Ectodermal cell (in vitro differentiated cells): ENCODE results near the gene DACT2.
"Not testable (repeated sequence)": the region's sequence is repeated elsewhere in the genome, so short reads cannot be mapped to it uniquely, and the experiment has no call there.

Experiments
- H3K27ac ChIP-seq: 2 replicates; pipeline ENCODE4 v1.7.0; 2013; ENCODE audit warnings: mild to moderate bottlenecking, low read depth, low read length; ENCODE audit not compliant: insufficient read depth, poor library complexity, severe bottlenecking
- H3K27me3 ChIP-seq: 2 replicates; pipeline ENCODE4 v1.7.0; 2013; ENCODE audit warnings: mild to moderate bottlenecking, low read length; ENCODE audit not compliant: insufficient read depth, control insufficient read depth, poor library complexity, severe bottlenecking
- H3K36me3 ChIP-seq: one replicate; pipeline ENCODE4 v1.7.0; 2013; ENCODE audit warnings: low read length; ENCODE audit not compliant: control insufficient read depth, insufficient read depth
- H3K4me1 ChIP-seq: one replicate; pipeline ENCODE4 v1.7.0; 2013; ENCODE audit warnings: low read length; ENCODE audit not compliant: control insufficient read depth, insufficient read depth
- H3K4me3 ChIP-seq: 2 replicates; pipeline ENCODE4 v1.7.0; 2013; ENCODE audit warnings: low read depth, low read length, control low read depth; ENCODE audit not compliant: insufficient read depth
- H3K9me3 ChIP-seq: 2 replicates; pipeline ENCODE4 v1.7.0; 2013; ENCODE audit warnings: mild to moderate bottlenecking, low read length, moderate library complexity; ENCODE audit not compliant: control insufficient read depth
- WGBS, 2 experiments: methylation state at CpG; one replicate each; pipeline ENCODE4 v1.1.7; 2013; ENCODE audit warnings: missing lambda C conversion rate in 2 of 2; 5-methylcytosine and 5-hydroxymethylcytosine counted together

The DACT2 gene

GRCh38 chr6:168362276-168362990 lies 42.9 kb upstream of the DACT2 start:
- no peaks in the 10 kb centered on the region for H3K36me3 ChIP-seq
- peaks cover 6% of the 10 kb centered on the region for H3K4me1 ChIP-seq
- H3K27me3 ChIP-seq: no peaks in the 10 kb centered on the region
- no peaks in the 10 kb centered on the region for H3K9me3 ChIP-seq
- 95 to 97% methylated on average over 10 of the region's 10 CpGs for WGBS, 2 experiments
- H3K27ac ChIP-seq: no peak overlapping the region
- H3K4me3 ChIP-seq: no peak overlapping the region

DNA sequence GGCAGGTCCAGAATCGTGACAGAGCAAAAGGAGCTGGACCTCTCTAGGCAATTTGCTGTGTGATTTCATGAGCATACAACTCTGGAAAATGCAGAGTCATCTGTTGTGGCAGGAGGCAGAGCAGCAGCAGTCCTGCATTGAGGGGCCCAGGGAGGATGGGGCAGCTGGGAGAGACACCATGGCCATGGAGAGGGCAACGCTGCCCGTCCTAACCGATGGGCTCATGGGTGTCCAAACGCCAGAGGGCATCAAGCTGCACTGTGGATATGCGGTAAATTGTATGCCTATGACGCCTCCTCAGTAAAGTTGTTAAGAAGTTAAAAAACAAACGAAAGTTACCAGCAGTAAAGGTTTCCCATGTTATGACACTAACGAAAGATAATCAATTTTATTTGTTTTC lies 42.2 kb upstream of the DACT2 start:
- H3K27me3 ChIP-seq: no peaks in the 10 kb centered on the region
- WGBS, 2 experiments: 94 to 96% methylated on average over 9 of the region's 9 CpGs
- H3K4me3 ChIP-seq: no peak overlapping the region
- peaks cover 6% of the 10 kb centered on the region for H3K4me1 ChIP-seq
- H3K9me3 ChIP-seq: no peaks in the 10 kb centered on the region
- H3K27ac ChIP-seq: no peak overlapping the region
- H3K36me3 ChIP-seq: no peaks in the 10 kb centered on the region

GRCh38 chr6:168359794-168360193 lies 40.2 kb upstream of the DACT2 start:
- H3K27ac ChIP-seq: no peak overlapping the region
- 86 to 89% methylated on average over 14 of the region's 14 CpGs for WGBS, 2 experiments
- no peaks in the 10 kb centered on the region for H3K27me3 ChIP-seq

DNA sequence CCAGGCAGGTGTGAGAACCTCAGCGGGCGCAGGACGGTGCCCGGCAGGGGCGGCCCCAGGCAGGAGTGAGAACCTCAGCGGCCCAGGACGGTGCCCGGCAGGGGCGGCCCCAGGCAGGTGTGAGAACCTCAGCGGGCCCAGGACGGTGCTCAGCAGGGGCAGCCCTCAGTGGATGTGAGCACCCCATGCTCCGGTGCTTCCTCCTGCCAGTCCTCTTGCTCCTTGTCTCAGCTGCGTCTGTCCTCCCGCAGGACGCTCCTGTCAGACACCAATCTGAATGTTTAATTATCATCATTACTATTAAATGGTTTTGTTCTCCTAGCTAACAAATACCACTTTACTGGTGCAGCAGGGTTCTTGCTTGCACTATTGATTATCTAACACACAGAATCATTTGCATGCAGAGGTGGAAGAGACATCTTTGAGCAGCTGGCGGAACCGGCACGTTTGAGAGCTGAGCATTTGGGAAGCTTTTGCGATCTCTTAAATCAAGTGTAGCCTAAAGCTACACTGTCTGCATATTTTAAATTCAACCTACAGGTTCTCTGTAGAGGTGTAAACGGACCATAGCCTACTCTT lies 39.4 kb upstream of the DACT2 start:
- WGBS, 2 experiments: 94% methylated on average over 15 of the region's 20 CpGs
- H3K4me1 ChIP-seq: peaks cover 2% of the 10 kb centered on the region
- no peak overlapping the region for H3K4me3 ChIP-seq
- H3K27ac ChIP-seq: no peak overlapping the region
- H3K27me3 ChIP-seq: no peaks in the 10 kb centered on the region
- H3K36me3 ChIP-seq: no peaks in the 10 kb centered on the region
- no peaks in the 10 kb centered on the region for H3K9me3 ChIP-seq

More at GRCh38 chr6:168359794-168360193, 40.2 kb upstream of the DACT2 start:
- Histone ChIP-seq H3K9me3 (no peaks in the 10 kb centered on the region), H3K36me3 (no peaks in the 10 kb centered on the region), H3K4me3 (no peak overlapping the region), H3K4me1 (peaks cover 6% of the 10 kb centered on the region)

DNA sequence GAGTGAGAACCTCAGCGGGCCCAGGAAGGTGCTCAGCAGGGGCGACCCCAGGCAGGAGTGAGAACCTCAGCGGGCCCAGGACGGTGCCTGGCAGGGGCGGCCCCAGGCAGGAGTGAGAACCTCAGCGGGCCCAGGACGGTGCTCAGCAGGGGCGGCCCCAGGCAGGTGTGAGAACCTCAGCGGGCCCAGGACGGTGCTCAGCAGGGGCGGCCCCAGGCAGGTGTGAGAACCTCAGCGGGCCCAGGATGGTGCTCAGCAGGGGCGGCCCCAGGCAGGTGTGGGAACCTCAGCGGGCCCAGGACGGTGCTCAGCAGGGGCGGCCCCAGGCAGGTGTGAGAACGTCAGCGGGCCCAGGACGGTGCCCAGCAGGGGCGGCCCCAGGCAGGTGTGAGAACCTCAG lies 37.3 kb upstream of the DACT2 start:
- H3K27ac ChIP-seq, H3K4me3 ChIP-seq, H3K9me3 ChIP-seq, H3K4me1 ChIP-seq, H3K27me3 ChIP-seq, H3K36me3 ChIP-seq: not testable (repeated sequence)
- WGBS, 2 experiments: 90 to 97% methylated on average over 15 to 19 of the region's 20 CpGs

DNA sequence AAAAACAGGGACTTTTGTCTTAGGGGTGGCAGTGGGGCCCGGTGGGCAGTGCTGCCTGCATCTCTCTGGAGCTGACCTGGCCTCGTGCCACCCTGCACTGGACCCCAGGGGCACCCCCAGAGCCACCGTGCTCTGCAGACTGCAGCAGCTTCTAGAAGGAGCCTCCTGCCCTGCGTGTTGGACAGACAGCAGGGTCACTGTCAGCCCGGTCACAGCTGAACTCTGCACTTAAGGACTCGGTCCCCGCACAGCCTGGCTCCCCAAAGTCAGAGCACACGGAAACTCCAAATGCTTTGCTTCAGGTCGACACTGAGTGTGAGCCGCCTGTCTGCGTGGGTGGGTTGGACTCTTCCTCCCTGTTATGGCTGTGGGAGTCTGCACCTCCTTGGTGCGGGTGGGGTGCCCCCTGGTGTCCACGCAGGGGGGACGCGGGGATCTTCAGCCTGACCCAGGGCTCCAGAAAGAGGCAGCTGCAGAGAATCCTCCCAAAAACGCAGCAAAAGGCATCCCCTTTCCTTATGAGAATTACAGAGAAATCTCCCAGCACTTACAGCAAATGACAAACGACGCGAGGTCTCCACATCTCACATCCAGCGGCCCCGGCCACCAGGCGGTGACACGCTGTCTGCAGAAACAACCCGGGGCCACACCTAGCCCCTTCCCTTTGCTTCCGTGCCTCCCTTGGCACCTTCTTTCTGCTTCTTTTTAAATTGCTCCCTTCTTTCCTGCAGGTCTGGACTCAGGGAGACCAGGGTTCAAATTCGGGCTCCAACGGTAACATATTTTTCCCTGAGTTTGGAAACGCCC lies 36.3 kb upstream of the DACT2 start:
- Histone ChIP-seq H3K4me1 (no peaks in the 10 kb centered on the region), H3K4me3 (no peak overlapping the region), H3K27ac (no peak overlapping the region), H3K27me3 (no peaks in the 10 kb centered on the region), H3K36me3 (no peaks in the 10 kb centered on the region), H3K9me3 (no peaks in the 10 kb centered on the region)
- WGBS, 2 experiments: 63 to 64% methylated on average over 28 of the region's 28 CpGs

DNA sequence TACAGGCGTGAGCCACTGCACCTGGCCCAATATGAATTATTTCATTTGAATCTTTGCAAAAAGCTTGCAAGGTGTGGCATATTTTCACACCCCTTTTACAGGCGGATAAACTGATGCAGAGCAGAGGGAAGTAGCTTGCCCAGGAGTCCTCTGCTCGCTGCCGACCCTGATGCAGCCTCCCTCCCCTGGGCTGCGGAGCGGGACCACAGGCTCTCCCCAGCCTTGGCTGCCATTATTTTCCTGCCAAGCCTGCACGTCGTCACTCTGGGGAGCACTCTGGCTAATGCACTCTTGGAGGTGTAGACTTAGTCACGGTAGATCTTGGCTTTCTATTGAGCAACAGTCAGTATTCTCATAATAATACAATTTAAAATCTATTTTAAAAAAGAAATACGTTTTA lies 34.8 kb upstream of the DACT2 start:
- H3K27me3 ChIP-seq: no peaks in the 10 kb centered on the region
- no peaks in the 10 kb centered on the region for H3K9me3 ChIP-seq
- H3K4me3 ChIP-seq: no peak overlapping the region
- H3K36me3 ChIP-seq: no peaks in the 10 kb centered on the region
- H3K27ac ChIP-seq: no peak overlapping the region
- WGBS, 2 experiments: 88 to 90% methylated on average over 9 to 10 of the region's 10 CpGs
- H3K4me1 ChIP-seq: no peaks in the 10 kb centered on the region

DNA sequence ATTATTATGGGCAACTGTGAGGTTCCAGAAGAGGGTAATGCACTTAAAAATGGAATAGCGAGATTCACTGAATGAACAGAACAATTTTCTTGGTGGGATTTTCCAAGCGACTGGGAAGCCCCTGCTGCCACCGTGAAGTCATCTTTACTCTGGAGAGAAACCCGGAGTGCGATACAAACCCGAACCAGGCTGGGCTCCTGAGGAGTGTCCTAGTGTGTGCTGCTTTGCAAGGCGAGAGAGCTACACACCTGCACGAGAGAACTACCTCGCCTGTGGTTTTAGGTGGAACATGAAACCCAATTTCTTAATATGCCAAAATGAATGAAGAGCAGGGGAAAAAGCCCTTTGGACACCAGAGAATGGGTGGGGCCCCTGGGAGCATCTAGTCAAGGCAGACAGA lies 33.5 kb upstream of the DACT2 start:
- H3K9me3 ChIP-seq: no peaks in the 10 kb centered on the region
- no peaks in the 10 kb centered on the region for H3K27me3 ChIP-seq
- 89 to 94% methylated on average over 9 of the region's 9 CpGs for whole genome bisulfite sequencing, 2 experiments
- no peaks in the 10 kb centered on the region for H3K4me1 ChIP-seq
- H3K27ac ChIP-seq: no peak overlapping the region
- no peaks in the 10 kb centered on the region for H3K36me3 ChIP-seq
- no peak overlapping the region for H3K4me3 ChIP-seq

- H3K4me3 ChIP-seq: no peak overlapping the region
- no peaks in the 10 kb centered on the region for H3K4me1 ChIP-seq
- H3K27ac ChIP-seq: no peak overlapping the region
- 84 to 94% methylated on average over 5 of the region's 5 CpGs for WGBS, 2 experiments
- no peaks in the 10 kb centered on the region for H3K36me3 ChIP-seq
- no peaks in the 10 kb centered on the region for H3K27me3 ChIP-seq
- H3K9me3 ChIP-seq: no peaks in the 10 kb centered on the region
These were observed 32.5 kb upstream of the DACT2 start for GRCh38 chr6:168352096-168352495.

GRCh38 chr6:168349718-168350210 lies 30.2 kb upstream of the DACT2 start:
- Histone ChIP-seq H3K27me3 (no peaks in the 10 kb centered on the region), H3K4me3 (no peak overlapping the region), H3K27ac (no peak overlapping the region), H3K4me1 (no peaks in the 10 kb centered on the region), H3K9me3 (no peaks in the 10 kb centered on the region), H3K36me3 (no peaks in the 10 kb centered on the region)
- 86% methylated on average over 4 of the region's 4 CpGs for WGBS, 2 experiments
